Fibroblast of skin of abdomen (primary cell): ENCODE measurements around the gene DDX56.

ENCODE experiments used
- DNase-seq: peaks from one replicate; pipeline ENCODE4 v3.0.0-alpha.2; 2013

Gene DDX56

DNA sequence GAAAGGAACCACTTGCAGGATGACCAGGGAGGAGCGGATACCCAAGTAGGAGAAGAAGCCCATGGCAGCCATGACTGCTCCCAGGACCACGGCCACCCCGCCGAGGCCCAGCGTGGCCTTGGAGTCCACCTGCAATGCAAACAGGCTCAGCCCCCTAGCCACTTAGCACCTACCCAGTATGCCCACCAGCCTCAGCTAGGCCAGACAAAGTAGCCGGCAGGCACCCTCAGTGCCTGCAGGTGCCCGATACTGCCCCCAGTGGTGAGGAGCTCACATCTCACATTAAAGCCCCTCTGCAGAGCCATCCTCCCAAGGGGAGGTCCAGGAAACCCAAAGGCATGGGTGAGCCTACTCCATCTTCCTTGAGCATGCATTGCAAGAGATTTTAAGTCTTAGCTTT lies 39.2 kb downstream of the DDX56 start:
- peak; percentile 21 for DNase-seq

DNA sequence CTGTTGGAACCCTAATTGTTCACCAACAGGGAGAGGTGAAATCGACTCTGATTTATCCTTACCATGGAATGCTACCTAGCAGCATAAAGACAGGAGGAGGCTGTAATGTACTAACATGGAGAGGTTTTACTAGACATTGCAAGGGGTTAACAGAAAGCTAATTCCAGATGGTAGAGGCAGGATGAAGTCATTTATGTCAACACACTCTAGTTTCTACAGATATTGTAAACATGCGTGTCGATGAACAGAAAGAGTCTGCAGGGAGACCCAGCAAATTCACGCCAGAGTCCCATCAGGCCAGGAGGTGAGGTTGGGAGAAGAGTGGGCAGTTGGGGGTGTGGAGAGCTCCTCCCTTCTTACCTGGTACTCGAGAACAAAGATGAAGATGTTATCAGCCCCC lies 39.6 kb downstream of the DDX56 start:
- no peak for DNase-seq

DNA sequence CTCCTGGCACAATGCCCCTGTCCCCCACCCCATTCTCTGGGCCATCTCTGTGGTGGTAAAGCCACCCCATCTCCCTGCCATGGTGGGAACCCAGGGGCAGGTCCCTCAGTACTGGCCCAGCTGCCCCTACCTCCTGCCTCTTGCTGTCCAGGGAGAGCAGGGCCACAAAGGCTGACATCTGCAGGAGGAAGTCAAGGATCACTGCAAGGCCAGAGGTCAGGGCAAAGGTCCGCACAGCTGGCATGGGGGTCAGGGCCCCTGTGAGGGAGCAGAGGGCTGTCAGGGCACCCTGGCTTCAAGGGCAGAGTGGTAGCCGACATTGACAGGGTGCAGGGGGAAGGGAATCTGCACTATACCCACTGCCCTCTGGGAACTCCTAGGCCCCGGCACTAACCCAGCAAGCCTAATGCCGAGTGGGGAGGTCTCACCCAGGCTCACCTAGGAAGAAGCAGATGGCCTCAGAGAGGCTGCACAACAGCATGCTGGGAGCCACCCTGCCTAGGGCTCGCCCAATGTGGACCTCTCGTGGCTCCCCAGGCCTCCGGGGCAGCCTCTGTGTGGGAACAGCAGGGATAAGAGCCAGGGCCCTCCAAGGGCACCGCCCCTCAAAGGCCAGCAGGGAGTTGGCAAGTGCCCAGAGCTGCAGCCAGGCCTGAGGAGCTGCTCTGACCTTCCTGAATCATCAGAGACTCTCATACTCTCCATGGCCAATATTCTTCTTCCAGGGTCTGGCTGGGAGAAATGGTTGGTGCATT lies 40.2 kb downstream of the DDX56 start:
- no peak for DNase-seq

DNA sequence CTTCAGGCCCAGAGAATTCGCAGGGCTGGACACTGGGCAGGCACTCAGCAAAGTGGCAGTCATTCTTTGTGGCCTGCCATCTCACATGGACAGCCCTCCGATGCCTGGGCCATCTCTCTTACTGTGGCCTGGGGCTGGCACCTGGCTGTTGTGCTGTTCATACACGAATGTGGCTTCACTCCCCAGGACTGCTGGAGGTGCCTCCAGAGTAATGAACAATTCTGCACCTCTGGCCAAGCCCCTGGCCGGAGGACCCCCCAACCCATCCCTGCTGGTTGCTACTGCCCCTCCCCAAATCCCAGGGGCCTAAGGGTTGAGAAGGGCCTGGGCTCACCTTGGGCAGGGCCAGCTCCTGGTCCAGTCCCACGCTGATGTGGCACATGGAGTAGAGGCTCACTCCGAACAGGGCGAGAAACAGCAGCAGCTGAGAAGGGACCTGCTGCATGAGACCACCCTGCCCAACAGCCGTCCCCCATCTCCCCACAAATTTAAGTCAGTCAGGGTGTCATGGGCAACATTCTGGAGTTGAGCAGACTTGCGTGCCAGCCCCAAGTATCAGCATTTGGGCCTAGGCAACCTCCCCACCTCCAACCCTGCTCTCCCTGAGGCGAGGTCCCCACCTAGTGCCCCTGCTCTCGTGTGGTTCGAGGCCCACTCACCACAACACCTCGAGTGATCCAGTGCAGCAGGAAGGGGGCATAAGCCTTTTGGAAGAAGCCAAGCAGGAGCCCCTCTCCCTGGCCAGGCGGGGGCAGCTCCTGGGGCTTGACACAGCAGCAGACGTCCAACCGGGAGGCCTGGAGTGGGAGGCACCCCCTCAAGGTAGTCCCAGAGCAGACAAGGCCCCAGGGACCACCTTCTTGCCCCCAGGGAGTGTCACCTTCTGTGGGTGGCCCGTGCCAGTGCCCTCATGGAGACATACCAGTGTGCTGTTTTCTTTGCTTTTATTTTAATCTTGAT lies 42.0 kb downstream of the DDX56 start:
- no peak for DNase-seq

DNA sequence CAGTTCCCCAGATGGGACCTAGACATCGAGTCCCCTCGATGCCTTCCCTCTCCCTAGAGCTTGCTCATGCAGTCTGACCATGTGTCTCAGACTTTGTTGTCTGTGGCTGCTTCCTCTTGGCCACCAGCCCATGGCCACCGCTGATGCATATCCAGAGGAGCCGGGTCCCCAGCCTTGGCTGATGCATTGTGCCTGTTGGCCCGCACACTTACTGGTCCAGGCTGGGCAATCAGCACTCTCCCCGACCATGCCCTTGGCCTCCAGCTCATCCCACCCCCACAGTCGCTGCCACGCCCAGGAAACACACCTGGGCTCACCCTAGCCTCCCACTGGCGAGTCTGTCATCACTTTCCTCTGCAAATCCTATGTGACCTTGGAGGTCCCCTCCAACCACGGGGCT lies 42.7 kb downstream of the DDX56 start:
- no peak for DNase-seq

DNA sequence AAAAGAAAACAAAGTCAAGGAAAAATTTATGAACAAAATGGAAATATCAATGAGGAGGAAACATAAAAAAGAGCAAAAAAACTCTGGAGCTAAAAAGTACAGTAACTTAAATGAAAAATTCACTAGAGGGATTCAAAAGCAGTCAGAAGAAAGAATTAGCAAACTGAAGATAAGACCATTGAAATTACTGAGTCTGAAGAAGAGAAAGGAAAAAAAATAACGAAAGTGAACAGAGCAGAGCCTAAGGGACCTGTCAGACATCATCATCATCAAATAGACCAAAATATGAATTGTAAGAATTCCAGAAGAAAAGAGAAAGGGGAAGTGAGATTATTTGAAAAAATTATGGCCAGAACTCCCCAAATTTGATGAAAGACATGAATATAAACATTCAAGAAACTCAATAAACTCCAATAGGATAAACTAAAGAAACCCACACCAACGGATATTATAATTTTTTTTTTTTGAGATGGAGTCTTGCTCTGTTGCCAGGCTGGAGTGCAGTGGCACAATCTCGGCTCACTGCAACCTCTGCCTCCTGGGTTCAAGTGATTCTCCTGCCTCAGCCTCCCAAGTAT lies 48.8 kb downstream of the DDX56 start:
- no peak for DNase-seq

DNA sequence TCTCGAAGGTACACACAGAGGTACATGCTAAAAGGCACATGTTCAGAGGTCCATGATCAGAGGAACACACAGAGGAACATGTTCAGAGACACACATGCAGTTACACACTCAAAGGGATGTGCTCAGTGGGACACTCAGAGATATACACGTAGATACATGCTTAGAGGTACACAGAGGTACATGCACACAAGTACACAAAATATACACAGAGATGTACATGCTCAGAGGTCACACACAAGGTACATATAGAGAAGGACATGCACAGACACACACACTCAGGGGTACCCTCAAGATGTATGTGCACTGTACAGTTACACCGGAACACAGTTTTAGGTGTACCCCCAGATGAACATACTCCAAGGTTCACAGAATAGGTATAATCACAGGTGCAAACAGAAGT lies 51.4 kb downstream of the DDX56 start:
- DNase-seq = no peak

DNA sequence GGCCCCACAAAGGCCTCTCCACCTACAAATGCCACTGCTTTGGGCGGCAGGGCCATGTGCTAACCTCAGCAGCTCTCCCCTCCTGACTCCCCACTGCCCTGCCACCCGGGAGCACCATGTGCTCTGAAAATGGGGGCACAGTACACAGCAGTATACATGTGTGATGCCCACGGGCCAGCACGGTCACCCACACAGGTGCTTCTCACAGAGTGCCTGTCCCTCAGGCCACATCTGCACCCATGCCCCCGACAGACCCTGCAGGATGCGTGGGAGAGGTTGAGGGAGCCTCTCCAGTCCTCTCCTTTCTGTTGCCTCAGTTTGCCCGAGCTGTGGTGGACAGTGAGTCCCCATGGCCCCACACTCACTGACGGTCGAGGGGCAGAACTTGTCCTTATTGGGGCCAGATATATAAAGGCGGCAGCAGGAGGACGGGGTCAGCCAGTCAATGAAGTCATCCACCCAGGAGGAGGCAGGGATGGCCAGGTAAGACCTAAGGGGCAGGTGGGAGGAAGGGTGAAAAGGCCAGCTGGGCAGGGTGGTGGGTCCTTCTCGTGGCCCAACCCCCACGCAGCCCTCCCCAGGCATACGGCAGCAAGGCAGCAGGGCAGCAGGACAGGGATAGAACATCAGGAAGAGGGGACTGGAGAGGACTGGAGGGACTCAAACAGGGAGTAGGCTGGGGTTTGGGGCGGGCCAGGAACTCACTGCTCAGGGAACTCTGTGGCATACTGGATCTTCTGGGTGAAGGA lies 52.2 kb downstream of the DDX56 start:
- DNase-seq = no peak

DNA sequence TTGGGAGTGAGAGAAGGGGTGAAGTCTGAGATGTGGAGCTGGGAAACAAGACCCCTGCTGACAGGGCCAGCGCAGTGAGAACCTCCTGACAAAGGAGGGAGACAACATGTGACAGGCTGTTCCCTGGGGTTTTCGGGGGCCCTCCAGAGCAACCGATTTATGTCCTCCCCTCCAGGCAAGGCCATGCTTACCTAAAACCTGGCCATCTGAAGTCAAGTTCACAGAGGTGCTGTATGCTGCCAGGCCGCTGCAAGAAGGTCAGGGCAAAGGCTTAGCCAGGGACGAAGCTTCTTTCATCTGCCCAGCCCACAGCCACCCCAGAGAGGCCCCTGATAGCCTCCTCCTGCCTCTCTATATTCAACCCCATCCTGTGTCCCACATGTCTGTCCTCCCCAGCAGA lies 53.1 kb downstream of the DDX56 start:
- DNase-seq = no peak

DNA sequence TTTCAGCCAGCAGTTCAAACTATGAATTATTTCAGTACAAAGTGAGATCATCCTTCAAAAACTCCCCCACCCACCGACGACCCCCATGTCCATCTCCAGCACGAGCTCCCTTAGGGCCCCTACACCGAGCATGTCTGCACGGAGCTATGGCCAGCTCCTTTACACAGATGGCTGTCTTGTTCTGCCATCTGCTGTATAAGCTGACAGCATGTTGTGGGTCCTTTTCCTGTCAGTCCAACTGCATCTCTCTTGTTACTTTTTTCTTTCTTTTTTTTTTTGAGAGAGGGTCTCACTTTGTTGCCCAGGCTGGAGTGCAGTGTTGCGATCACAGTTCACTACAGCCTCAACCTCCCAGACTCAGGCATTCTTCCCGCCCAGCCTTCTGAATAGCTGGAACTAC lies 54.2 kb downstream of the DDX56 start:
- DNase-seq = no peak

DNA sequence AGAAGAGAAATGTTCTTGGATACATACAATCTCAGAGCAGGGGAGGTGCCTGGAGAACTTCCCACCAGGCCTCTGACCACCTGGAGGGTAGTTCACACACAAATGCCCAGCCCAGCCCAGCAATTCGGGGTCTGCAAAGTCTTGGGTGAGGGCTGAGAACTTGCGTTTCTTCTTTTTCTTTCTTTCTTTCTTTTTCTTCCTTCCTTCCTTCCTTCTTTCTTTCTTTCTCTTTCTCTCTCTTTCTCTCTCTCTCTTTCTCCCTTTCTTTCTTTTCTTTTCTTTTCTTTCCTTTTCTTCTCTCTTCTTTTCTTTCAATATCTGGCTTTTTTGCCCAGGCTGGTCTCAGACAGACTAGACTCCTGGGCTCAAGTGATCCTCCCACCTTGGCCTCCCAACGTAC lies 54.9 kb downstream of the DDX56 start:
- DNase-seq = no peak

DNA sequence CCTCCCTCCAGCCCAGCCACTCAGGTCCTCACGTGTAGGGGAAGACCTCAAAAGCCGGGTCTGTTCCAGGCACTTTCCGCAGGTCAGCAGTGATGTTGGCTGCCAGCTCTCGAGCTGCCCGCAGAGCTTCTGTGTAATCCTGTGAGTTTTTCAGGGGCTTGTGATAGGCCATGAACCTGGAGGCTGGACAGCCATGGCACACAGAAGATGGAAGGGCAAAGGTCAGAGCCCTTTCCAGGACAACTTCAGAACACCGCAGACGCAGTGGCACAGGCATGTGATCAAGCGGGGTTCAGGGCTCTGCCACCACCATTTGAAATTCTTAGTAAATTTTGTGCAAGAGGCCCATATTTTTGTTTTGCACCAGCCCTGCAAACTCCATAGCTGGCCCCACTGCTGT lies 56.5 kb downstream of the DDX56 start:
- DNase-seq = no peak
